HEK293 (cell line): ENCODE results near the gene DGKQ.

ENCODE experiments used
- CTCF ChIA-PET: fragments of 350-600 bp; formaldehyde crosslinking; extraction: SDS; loops from one replicate; lab custom pipeline; 2021; ENCODE audit warnings: antibody characterized with exemption; lab: Yijun Ruan, JAX
- POLR2A ChIA-PET: fragments of 300-600 bp; formaldehyde crosslinking; extraction: SDS; loops from one replicate; lab custom pipeline; 2020; ENCODE audit warnings: antibody characterized with exemption, inconsistent platforms; lab: Yijun Ruan, JAX
- H3K27ac ChIP-seq: fragments of 200-500 bp; sonication (Bioruptor generic); 2 replicates; pipeline ENCODE4 v1.5.1; 2014; ENCODE audit warnings: low read depth, low read length, control low read depth, inconsistent platforms; ENCODE audit errors: extremely low read depth
- H3K36me3 ChIP-seq, 2 experiments: fragments of 200-500 bp in 1 of 2; sonication (Bioruptor generic) in 1 of 2; 1 replicate in 1 of 2; 2 replicates in 1 of 2; pipeline ENCODE4 v1.5.1; 2014 to 2017; ENCODE audit warnings: inconsistent platforms in 2 of 2, low read length in 2 of 2; ENCODE audit not compliant: control insufficient read depth in 2 of 2, insufficient read depth in 1 of 2
- H3K4me1 ChIP-seq: fragments of 200-500 bp; sonication (Bioruptor generic); 2 replicates; pipeline ENCODE4 v1.5.1; 2014; ENCODE audit warnings: mild to moderate bottlenecking, low read length, inconsistent platforms; ENCODE audit not compliant: control insufficient read depth, insufficient read depth
- H3K4me3 ChIP-seq: 2 replicates; pipeline ENCODE4 v1.5.1; 2011; ENCODE audit warnings: low read depth, mild to moderate bottlenecking, control low read depth, low read length, moderate library complexity
- H3K9me3 ChIP-seq: fragments of 200-500 bp; sonication (Bioruptor generic); 2 replicates; pipeline ENCODE4 v1.5.1; 2014; ENCODE audit warnings: low read depth, low read length, inconsistent platforms; ENCODE audit not compliant: control insufficient read depth, insufficient read depth
- BCL11B ChIP-seq: fragments of 450-650 bp; formaldehyde crosslinking; IDR thresholded peaks from 2 replicates; pipeline ENCODE4 v1.5.1; 2016; ENCODE audit warnings: low read depth, missing biosample characterization, missing genetic modification characterization
- GFI1B ChIP-seq: fragments of 450-650 bp; formaldehyde crosslinking; IDR thresholded peaks from 2 replicates; pipeline ENCODE4 v1.5.1; 2016; ENCODE audit warnings: missing biosample characterization, missing genetic modification characterization
- GLIS2 ChIP-seq: fragments of 450-650 bp; formaldehyde crosslinking; IDR thresholded peaks from 2 replicates; pipeline ENCODE4 v1.5.1; 2016; ENCODE audit warnings: missing biosample characterization, missing genetic modification characterization
- OVOL3 ChIP-seq: fragments of 450-650 bp; formaldehyde crosslinking; IDR thresholded peaks from 2 replicates; pipeline ENCODE4 v1.5.1; 2016; ENCODE audit warnings: missing biosample characterization, missing genetic modification characterization
- ZBTB8A ChIP-seq: fragments of 450-650 bp; formaldehyde crosslinking; IDR thresholded peaks from 2 replicates; pipeline ENCODE4 v1.5.1; 2016; ENCODE audit warnings: missing biosample characterization, missing genetic modification characterization
- ZIC2 ChIP-seq: fragments of 450-650 bp; formaldehyde crosslinking; IDR thresholded peaks from 2 replicates; pipeline ENCODE4 v1.5.1; 2016; ENCODE audit warnings: missing biosample characterization, missing genetic modification characterization
- ZNF175 ChIP-seq: fragments of 450-650 bp; formaldehyde crosslinking; IDR thresholded peaks from 2 replicates; pipeline ENCODE4 v1.5.1; 2016; ENCODE audit warnings: missing biosample characterization, missing genetic modification characterization
- ZNF548 ChIP-seq: fragments of 450-650 bp; formaldehyde crosslinking; IDR thresholded peaks from 2 replicates; pipeline ENCODE4 v1.5.1; 2016; ENCODE audit warnings: missing biosample characterization, missing genetic modification characterization
- ZNF571 ChIP-seq: fragments of 450-650 bp; formaldehyde crosslinking; IDR thresholded peaks from 2 replicates; pipeline ENCODE4 v1.5.0; 2017; ENCODE audit warnings: missing biosample characterization, missing genetic modification characterization
- ZNF76 ChIP-seq: fragments of 450-650 bp; formaldehyde crosslinking; IDR thresholded peaks from 2 replicates; pipeline ENCODE4; 2016; ENCODE audit warnings: low read depth, missing biosample characterization, missing genetic modification characterization, borderline replicate concordance
- ZNF776 ChIP-seq: fragments of 450-650 bp; formaldehyde crosslinking; IDR thresholded peaks from 2 replicates; pipeline ENCODE4 v1.5.0; 2017; ENCODE audit warnings: missing biosample characterization, missing genetic modification characterization, borderline replicate concordance
- TF ChIP-seq, protein P1 (sequence below): fragments of 450-650 bp; formaldehyde crosslinking; IDR thresholded peaks from 2 replicates; pipeline ENCODE4 v1.5.1; 2016; ENCODE audit warnings: missing biosample characterization, missing genetic modification characterization, low read depth

The DGKQ gene

GRCh38 chr4:1017211-1017610 lies 43.8 kb upstream of the DGKQ start:
- Histone ChIP-seq H3K36me3 (peaks cover 0 to 14% of the 10 kb centered on the region in 2 experiments; a peak in 1 of 3 replicates), H3K27ac (no peak overlapping the region), H3K4me3 (no peak overlapping the region)
- no peak for TF ChIP-seq GFI1B (tag by site-specific recombination)
- TF ChIP-seq, protein P1, sequence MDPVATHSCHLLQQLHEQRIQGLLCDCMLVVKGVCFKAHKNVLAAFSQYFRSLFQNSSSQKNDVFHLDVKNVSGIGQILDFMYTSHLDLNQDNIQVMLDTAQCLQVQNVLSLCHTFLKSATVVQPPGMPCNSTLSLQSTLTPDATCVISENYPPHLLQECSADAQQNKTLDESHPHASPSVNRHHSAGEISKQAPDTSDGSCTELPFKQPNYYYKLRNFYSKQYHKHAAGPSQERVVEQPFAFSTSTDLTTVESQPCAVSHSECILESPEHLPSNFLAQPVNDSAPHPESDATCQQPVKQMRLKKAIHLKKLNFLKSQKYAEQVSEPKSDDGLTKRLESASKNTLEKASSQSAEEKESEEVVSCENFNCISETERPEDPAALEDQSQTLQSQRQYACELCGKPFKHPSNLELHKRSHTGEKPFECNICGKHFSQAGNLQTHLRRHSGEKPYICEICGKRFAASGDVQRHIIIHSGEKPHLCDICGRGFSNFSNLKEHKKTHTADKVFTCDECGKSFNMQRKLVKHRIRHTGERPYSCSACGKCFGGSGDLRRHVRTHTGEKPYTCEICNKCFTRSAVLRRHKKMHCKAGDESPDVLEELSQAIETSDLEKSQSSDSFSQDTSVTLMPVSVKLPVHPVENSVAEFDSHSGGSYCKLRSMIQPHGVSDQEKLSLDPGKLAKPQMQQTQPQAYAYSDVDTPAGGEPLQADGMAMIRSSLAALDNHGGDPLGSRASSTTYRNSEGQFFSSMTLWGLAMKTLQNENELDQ = no peak
- no peak for TF ChIP-seq ZNF571 (tag by site-specific recombination)
- TF ChIP-seq, all 188 proteins: peak for 0
- ChIA-PET CTCF (no interaction called here), POLR2A (no interaction called here)
- Histone ChIP-seq H3K9me3 (no peaks in the 10 kb centered on the region), H3K4me1 (no peaks in the 10 kb centered on the region)

DNA sequence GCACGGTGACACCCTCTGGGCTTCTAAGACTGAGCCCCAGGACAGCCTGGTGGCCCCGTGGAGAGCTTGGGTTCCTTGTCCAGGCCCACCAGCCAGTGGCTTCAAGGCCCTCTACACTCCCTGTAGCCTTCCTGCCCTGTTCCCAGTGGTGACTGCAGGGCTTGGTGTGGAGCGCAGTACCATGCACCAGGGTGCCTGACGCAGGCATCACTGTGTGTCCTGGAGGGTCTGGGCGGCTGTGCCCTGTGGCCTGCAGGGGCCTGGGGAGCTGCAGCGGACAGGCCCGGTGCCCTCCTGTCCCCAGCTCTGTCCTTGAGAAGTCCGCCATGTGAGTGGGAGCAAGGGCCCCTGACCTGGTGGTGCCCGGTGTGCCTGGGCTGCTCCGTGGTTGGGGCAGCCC lies 42.4 kb upstream of the DGKQ start:
- POLR2A ChIA-PET = no interaction called here
- H3K36me3 ChIP-seq = peaks cover 0 to 14% of the 10 kb centered on the region in 2 experiments; a peak in 1 of 3 replicates
- CTCF ChIA-PET = no interaction called here
- TF ChIP-seq ZBTB8A (tag by site-specific recombination) (0 out of 2 replicates have a peak, but pooled peaks have one; percentile 8), ZNF776 (tag by site-specific recombination) (no peak)
- H3K4me3 ChIP-seq = no peak overlapping the region
- H3K4me1 ChIP-seq = no peaks in the 10 kb centered on the region; the same call in 1 of the 2 replicates
- H3K27ac ChIP-seq = no peak overlapping the region
- no peaks in the 10 kb centered on the region for H3K9me3 ChIP-seq

DNA sequence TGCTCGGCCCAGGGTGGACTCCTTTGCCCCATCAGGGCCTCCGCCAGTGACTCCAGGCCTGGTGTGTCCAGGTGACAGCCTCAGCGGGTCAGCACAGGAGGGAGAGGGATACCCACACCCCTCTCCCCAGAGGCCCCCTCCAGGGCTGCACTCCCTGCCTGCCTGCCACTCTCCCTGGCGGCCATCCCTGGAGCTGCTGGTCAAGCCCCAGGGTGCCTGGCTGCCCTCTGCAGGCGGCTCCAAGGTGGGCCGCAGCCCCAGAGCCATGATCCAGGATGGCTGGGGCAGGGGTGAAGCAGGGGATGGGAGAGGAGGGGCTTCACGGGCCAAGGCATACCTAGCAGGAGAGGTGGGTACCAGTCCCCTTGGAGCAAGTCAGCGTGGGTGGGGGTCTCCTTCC lies 41.8 kb upstream of the DGKQ start:
- Histone ChIP-seq H3K4me3 (no peak overlapping the region), H3K27ac (no peak overlapping the region), H3K36me3 (peaks cover 0 to 14% of the 10 kb centered on the region in 2 experiments; a peak in 1 of 3 replicates), H3K4me1 (no peaks in the 10 kb centered on the region; the same call in 1 of the 2 replicates), H3K9me3 (no peaks in the 10 kb centered on the region)
- POLR2A ChIA-PET = no interaction called here
- CTCF ChIA-PET = no interaction called here
- TF ChIP-seq ZNF548 (tag by site-specific recombination) (no peak), ZIC2 (tag by site-specific recombination) (peak; percentile 66), GLIS2 (tag by site-specific recombination) (0 out of 2 replicates have a peak, but pooled peaks have one; percentile 10)

DNA sequence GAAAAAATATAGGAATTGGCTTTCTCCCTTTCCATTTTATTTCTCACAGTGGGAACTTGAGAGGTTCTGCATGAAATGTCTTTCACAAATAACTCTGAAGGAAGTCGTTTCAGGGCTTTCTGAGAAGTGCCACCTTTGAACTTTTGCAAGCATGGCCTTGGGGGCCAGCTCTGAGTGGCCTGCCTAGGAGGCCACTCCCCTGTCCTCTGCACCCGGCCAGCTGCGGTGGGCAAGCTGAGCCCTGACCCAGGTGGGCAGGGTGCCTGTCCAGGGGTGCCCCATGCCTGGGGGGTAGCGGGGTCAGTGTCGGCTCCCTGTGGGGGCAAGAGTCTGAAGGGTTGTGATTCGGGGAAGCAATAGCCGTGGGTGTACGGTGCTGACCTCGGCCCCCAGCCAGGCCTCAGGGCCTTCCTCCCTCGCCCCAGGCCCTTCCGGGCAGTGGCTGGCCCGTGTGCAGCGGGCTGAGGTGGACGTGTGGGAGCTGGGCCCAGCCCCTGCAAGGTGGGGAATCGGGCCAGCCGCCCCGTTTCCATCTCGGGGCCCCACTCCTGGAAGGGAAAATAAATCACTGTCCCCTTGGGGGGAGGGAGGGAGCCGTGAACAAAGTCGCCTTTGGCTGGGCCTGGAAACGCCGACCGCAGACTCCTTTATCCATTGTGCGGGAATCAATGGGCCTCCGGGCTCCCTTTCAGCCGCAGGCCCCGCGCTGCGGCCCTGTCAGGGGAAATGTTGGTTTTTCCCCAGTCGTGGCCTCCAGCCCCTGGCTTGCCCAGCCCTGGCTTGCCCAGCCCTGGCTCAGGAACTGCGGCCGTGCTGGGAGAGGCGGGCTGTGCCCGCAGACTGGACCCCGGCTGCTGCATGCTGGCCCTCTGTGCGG lies 41.2 kb upstream of the DGKQ start:
- ChIA-PET CTCF (no interaction called here), POLR2A (no interaction called here)
- TF ChIP-seq OVOL3 = no peak
- peak; percentile 49 for TF ChIP-seq GLIS2 (tag by site-specific recombination)
- no peak for TF ChIP-seq ZNF175 (tag by site-specific recombination)
- TF ChIP-seq BCL11B = 0 out of 2 replicates have a peak, but pooled peaks have one; percentile 47
- no peak for TF ChIP-seq ZNF76 (tag by site-specific recombination)
- TF ChIP-seq, all 188 proteins: peak for 2
- H3K27ac ChIP-seq = no peak overlapping the region
- H3K9me3 ChIP-seq = no peaks in the 10 kb centered on the region
- H3K36me3 ChIP-seq = peaks cover 0 to 14% of the 10 kb centered on the region in 2 experiments; a peak in 1 of 3 replicates
- no peaks in the 10 kb centered on the region; the same call in 1 of the 2 replicates for H3K4me1 ChIP-seq
- H3K4me3 ChIP-seq = no peak overlapping the region
